ENCODE data around the gene ST8SIA6. TPM values are rescaled to one million over a fixed set of nuclear protein-coding genes. Genes with fewer than 3 reads are reported as not detected.

Gene ST8SIA6
- total RNA-seq, 2 experiments from 2014 or later: 0.19 to 0.34 TPM

- no peak overlapping the region for H3K4me3 ChIP-seq (ENCODE audit: low read length)
- peaks cover 86% of the 10 kb centered on the region for H3K4me1 Mint-ChIP-seq (ENCODE audit: low read depth)
- peak overlapping the region; percentile 43 for H3K4me3 Mint-ChIP-seq
- H3K36me3 ChIP-seq (ENCODE audit: insufficient read depth, low read length): no peaks in the 10 kb centered on the region
- ATAC-seq (ENCODE audit: poor library complexity): no peak
- DNase-seq: no peak
- intact Hi-C loops (cut with DNase I, micrococcal nuclease): loop anchor here in 1 of 2 experiments (10.0 kb wide), 2 partner anchors 402 to 992 kb away; partner anchors contain the start of gene PTER
- no peaks in the 10 kb centered on the region for H3K9me3 Mint-ChIP-seq
- TF ChIP-seq, protein P1, sequence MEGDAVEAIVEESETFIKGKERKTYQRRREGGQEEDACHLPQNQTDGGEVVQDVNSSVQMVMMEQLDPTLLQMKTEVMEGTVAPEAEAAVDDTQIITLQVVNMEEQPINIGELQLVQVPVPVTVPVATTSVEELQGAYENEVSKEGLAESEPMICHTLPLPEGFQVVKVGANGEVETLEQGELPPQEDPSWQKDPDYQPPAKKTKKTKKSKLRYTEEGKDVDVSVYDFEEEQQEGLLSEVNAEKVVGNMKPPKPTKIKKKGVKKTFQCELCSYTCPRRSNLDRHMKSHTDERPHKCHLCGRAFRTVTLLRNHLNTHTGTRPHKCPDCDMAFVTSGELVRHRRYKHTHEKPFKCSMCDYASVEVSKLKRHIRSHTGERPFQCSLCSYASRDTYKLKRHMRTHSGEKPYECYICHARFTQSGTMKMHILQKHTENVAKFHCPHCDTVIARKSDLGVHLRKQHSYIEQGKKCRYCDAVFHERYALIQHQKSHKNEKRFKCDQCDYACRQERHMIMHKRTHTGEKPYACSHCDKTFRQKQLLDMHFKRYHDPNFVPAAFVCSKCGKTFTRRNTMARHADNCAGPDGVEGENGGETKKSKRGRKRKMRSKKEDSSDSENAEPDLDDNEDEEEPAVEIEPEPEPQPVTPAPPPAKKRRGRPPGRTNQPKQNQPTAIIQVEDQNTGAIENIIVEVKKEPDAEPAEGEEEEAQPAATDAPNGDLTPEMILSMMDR (IDR thresholded peaks at IDR 0.05): no peak
- no peaks in the 10 kb centered on the region for H3K36me3 Mint-ChIP-seq (ENCODE audit: low read depth)
- no peaks in the 10 kb centered on the region for H3K27me3 Mint-ChIP-seq
- CTCF ChIA-PET: interaction anchor here (0.6 to 1.4 kb wide), 3 partner anchors 13 to 1006 kb away, joined by 3 to 5 read pairs (median 4); no protein-coding TSS in a partner anchor
- peak overlapping the region; percentile 93 for H3K27ac Mint-ChIP-seq
- no peaks in the 10 kb centered on the region for H3K27me3 ChIP-seq (ENCODE audit: control insufficient read depth in 1 of 2, insufficient read depth in 2 of 2, low read length in 2 of 2)
- peak overlapping the region; percentile 44 to 67 for H3K27ac ChIP-seq (ENCODE audit: low read depth in 1 of 2, low read length in 2 of 2)
- H3K4me1 ChIP-seq (ENCODE audit: insufficient read depth, low read length): peaks cover 72% of the 10 kb centered on the region
- POLR2A ChIA-PET: interaction anchor here (1.0 to 5.3 kb wide), 11 partner anchors 10 to 609 kb away, joined by 3 to 29 read pairs (median 4); partner anchors contain the start of genes RSU1, ST8SIA6, STAM and TRDMT1
- no peaks in the 10 kb centered on the region for H3K9me3 ChIP-seq (ENCODE audit: control insufficient read depth in 1 of 2, insufficient read depth in 1 of 2, low read length in 2 of 2)
Measured at GRCh38 chr10:17426263-17426750, 28.1 kb downstream of the ST8SIA6 start.

GRCh38 chr10:17425584-17426262 is 28.7 kb downstream of the ST8SIA6 start:
- ATAC-seq (ENCODE audit: poor library complexity) (peak; percentile 77), DNase-seq (peak; percentile 16 to 79 (median 55))
- peaks cover 86% of the 10 kb centered on the region for H3K4me1 Mint-ChIP-seq (ENCODE audit: low read depth)
- CTCF ChIA-PET: interaction anchor here (0.6 to 1.4 kb wide), 3 partner anchors 14 to 1006 kb away, joined by 3 to 5 read pairs (median 4); no protein-coding TSS in a partner anchor
- Histone ChIP-seq H3K4me3 (ENCODE audit: low read length) (no peak overlapping the region), H3K4me1 (ENCODE audit: insufficient read depth, low read length) (peaks cover 67% of the 10 kb centered on the region), H3K27me3 (ENCODE audit: control insufficient read depth in 1 of 2, insufficient read depth in 2 of 2, low read length in 2 of 2) (no peaks in the 10 kb centered on the region), H3K27ac (ENCODE audit: low read depth in 1 of 2, low read length in 2 of 2) (peak overlapping the region; percentile 44 to 67), H3K9me3 (ENCODE audit: control insufficient read depth in 1 of 2, insufficient read depth in 1 of 2, low read length in 2 of 2) (no peaks in the 10 kb centered on the region), H3K36me3 (ENCODE audit: insufficient read depth, low read length) (no peaks in the 10 kb centered on the region)
- H3K4me3 Mint-ChIP-seq: peak overlapping the region; percentile 43
- no peaks in the 10 kb centered on the region for H3K36me3 Mint-ChIP-seq (ENCODE audit: low read depth)
- no peaks in the 10 kb centered on the region for H3K9me3 Mint-ChIP-seq
- TF ChIP-seq, protein P1 (IDR thresholded peaks at IDR 0.05): no peak
- POLR2A ChIA-PET: interaction anchor here (0.6 to 5.3 kb wide), 12 partner anchors 9 to 608 kb away, joined by 3 to 29 read pairs (median 4); partner anchors contain the start of genes RSU1, ST8SIA6, STAM and TRDMT1
- H3K27me3 Mint-ChIP-seq: no peaks in the 10 kb centered on the region
- intact Hi-C loops (cut with DNase I, micrococcal nuclease): loop anchor here in 1 of 2 experiments (10.0 kb wide), 2 partner anchors 401 to 991 kb away; partner anchors contain the start of gene PTER
- H3K27ac Mint-ChIP-seq: peak overlapping the region; percentile 93

GRCh38 chr10:17423632-17424186 is 30.7 kb downstream of the ST8SIA6 start:
- Mint-ChIP-seq H3K4me3 (peak overlapping the region; percentile 52), H3K9me3 (no peaks in the 10 kb centered on the region), H3K27me3 (no peaks in the 10 kb centered on the region), H3K27ac (peak overlapping the region; percentile 80), H3K4me1 (ENCODE audit: low read depth) (peaks cover 69% of the 10 kb centered on the region), H3K36me3 (ENCODE audit: low read depth) (no peaks in the 10 kb centered on the region)
- Histone ChIP-seq H3K4me1 (ENCODE audit: insufficient read depth, low read length) (peaks cover 55% of the 10 kb centered on the region), H3K9me3 (ENCODE audit: control insufficient read depth in 1 of 2, insufficient read depth in 1 of 2, low read length in 2 of 2) (no peaks in the 10 kb centered on the region), H3K27ac (ENCODE audit: low read depth in 1 of 2, low read length in 2 of 2) (peak overlapping the region in 1 of 2 donors; percentile 11), H3K36me3 (ENCODE audit: insufficient read depth, low read length) (no peaks in the 10 kb centered on the region), H3K27me3 (ENCODE audit: control insufficient read depth in 1 of 2, insufficient read depth in 2 of 2, low read length in 2 of 2) (no peaks in the 10 kb centered on the region), H3K4me3 (ENCODE audit: low read length) (no peak overlapping the region)
- POLR2A ChIA-PET: interaction anchor here (0.8 to 1.5 kb wide), 2 partner anchors 30 to 194 kb away, joined by 3 to 4 read pairs; no protein-coding TSS in a partner anchor
- TF ChIP-seq, protein P1 (IDR thresholded peaks at IDR 0.05): no peak
- ATAC-seq (ENCODE audit: poor library complexity) (no peak), DNase-seq (peak in 2 of 14 experiments; percentile 11 to 39)
- intact Hi-C loops (cut with DNase I, micrococcal nuclease): loop anchor here in 1 of 2 experiments (10.0 kb wide), 2 partner anchors 399 to 989 kb away; partner anchors contain the start of gene PTER
- CTCF ChIA-PET: interaction anchor here (1.1 kb wide), 1 partner anchor 14 kb away, joined by 5 read pairs; no protein-coding TSS in a partner anchor

Data from CD4-positive, alpha-beta T cell (primary cell).